Measurements from ENCODE around the gene IQCB1.

Gene IQCB1

DNA sequence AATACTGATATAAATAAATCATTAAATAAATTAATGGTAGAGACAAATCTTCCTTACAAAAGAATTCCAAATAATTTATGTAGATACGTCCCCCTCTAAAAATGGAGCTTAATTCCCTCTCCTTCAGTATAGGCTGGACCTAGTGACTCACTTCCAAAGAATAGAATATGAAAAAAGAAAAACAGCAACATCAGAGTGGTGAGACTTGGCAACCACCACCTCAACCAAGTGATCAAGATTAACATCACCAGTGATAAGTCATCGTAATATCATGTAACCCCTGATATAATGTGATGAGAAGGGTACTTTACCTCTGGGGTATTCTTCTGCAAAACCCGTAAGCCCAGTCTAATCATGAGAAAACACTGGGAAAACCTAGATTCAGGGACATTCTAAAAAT, 98.7 kb downstream of the IQCB1 start:
- no peak for TF ChIP-seq RAD21 (IDR thresholded peaks at IDR 0.05; ENCODE audit: low read depth)
- no peak for TF ChIP-seq NFIC (IDR thresholded peaks at IDR 0.05)
- TF ChIP-seq, protein P1, sequence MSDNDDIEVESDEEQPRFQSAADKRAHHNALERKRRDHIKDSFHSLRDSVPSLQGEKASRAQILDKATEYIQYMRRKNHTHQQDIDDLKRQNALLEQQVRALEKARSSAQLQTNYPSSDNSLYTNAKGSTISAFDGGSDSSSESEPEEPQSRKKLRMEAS (IDR thresholded peaks at IDR 0.05), result no peak
- no peak for TF ChIP-seq YY1 (IDR thresholded peaks at IDR 0.05; ENCODE audit: low read depth)
- TF ChIP-seq TAF1 (IDR thresholded peaks at IDR 0.05; ENCODE audit: low read depth), result no peak
- TF ChIP-seq, protein P2, sequence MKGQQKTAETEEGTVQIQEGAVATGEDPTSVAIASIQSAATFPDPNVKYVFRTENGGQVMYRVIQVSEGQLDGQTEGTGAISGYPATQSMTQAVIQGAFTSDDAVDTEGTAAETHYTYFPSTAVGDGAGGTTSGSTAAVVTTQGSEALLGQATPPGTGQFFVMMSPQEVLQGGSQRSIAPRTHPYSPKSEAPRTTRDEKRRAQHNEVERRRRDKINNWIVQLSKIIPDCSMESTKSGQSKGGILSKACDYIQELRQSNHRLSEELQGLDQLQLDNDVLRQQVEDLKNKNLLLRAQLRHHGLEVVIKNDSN (IDR thresholded peaks at IDR 0.05), result no peak
- no peak for TF ChIP-seq FOXM1 (IDR thresholded peaks at IDR 0.05; ENCODE audit: borderline replicate concordance, low read depth)
- TF ChIP-seq CEBPB (IDR thresholded peaks at IDR 0.05), result no peak
- no peak for TF ChIP-seq CREB1 (IDR thresholded peaks at IDR 0.05; ENCODE audit: low read depth)
- no peak for TF ChIP-seq EGR1 (IDR thresholded peaks at IDR 0.05)
- TF ChIP-seq ZBTB7A (IDR thresholded peaks at IDR 0.05; ENCODE audit: low read depth), result no peak

DNA sequence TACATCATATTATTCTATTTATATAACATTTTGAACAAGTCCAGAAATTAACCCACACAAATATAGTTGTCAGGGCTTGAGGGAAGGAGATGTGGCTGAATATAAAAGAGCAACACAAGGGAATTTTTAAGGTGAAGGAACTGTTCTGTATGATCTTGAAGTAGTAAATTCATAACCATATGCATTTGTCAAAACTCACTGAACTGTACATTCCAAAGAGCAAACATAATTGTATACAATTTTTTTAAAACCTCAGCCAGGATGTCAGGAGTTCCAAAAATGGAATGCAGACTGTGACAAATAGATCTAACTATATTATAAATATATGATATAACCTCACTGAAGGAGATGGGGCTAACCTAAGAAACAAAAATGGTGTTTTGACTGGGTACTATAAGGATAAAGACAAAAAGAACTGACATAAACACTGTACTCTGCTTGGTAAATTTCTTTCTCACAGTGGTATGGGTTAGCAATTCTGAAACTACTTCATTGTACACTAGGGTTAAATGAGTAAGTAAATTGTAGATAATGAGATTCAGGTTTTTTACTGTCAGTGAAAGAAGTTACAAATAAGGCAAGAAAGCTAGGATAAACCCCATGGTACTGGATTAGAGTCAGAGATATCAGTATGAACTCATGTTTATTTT, 99.7 kb downstream of the IQCB1 start:
- no peak for TF ChIP-seq TEAD4 (IDR thresholded peaks at IDR 0.05)
- TF ChIP-seq, protein P2 (IDR thresholded peaks at IDR 0.05), result no peak
- TF ChIP-seq CREB1 (IDR thresholded peaks at IDR 0.05; ENCODE audit: low read depth), result no peak
- TF ChIP-seq, protein P1 (IDR thresholded peaks at IDR 0.05), result no peak
- TF ChIP-seq ZBTB7A (IDR thresholded peaks at IDR 0.05; ENCODE audit: low read depth), result no peak
- no peak for TF ChIP-seq TAF1 (IDR thresholded peaks at IDR 0.05; ENCODE audit: low read depth)
- TF ChIP-seq NFIC (IDR thresholded peaks at IDR 0.05), result no peak
- TF ChIP-seq FOXM1 (IDR thresholded peaks at IDR 0.05; ENCODE audit: borderline replicate concordance, low read depth), result no peak
- no peak for TF ChIP-seq CEBPB (IDR thresholded peaks at IDR 0.05)

DNA sequence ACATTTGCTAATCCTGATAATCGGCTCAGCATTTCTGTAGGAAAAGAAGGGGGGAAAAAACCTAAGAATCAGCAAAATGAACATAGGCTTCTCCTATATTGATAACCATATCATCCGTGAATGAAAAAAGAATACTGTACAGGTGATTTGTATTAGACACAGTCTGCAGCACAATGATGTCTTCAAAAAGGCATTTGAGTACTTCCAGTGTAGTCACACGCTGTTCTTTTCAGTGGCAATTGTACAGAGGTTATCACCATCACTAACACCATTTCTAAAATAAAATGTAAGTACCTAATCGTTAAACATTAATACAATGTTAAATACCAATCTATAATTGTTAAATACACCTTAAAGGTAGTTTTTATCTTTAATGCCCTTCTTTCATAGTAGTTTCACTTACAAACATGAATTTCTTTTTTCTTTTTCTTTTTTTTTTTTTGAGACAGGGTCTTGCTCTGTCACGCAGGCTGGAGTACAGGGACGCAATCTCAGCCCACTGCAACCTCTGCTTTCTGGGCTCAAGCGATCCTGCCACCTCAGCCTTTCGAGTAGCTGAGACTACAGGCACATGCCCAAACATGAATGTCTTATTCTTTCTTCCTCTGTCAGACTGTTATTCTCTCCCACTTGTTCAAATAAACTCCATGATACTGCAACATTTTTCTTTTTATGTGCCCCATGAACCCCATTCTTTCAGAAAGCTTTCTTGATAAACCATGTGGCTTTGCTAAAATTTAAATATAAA, 103.7 kb downstream of the IQCB1 start:
- TF ChIP-seq, protein P2 (IDR thresholded peaks at IDR 0.05), result no peak
- TF ChIP-seq NFIC (IDR thresholded peaks at IDR 0.05) (no peak), YY1 (IDR thresholded peaks at IDR 0.05; ENCODE audit: low read depth) (no peak), RAD21 (IDR thresholded peaks at IDR 0.05; ENCODE audit: low read depth) (no peak), TEAD4 (IDR thresholded peaks at IDR 0.05) (no peak), TAF1 (IDR thresholded peaks at IDR 0.05; ENCODE audit: low read depth) (no peak), FOXM1 (IDR thresholded peaks at IDR 0.05; ENCODE audit: borderline replicate concordance, low read depth) (no peak)
- TF ChIP-seq, protein P3, sequence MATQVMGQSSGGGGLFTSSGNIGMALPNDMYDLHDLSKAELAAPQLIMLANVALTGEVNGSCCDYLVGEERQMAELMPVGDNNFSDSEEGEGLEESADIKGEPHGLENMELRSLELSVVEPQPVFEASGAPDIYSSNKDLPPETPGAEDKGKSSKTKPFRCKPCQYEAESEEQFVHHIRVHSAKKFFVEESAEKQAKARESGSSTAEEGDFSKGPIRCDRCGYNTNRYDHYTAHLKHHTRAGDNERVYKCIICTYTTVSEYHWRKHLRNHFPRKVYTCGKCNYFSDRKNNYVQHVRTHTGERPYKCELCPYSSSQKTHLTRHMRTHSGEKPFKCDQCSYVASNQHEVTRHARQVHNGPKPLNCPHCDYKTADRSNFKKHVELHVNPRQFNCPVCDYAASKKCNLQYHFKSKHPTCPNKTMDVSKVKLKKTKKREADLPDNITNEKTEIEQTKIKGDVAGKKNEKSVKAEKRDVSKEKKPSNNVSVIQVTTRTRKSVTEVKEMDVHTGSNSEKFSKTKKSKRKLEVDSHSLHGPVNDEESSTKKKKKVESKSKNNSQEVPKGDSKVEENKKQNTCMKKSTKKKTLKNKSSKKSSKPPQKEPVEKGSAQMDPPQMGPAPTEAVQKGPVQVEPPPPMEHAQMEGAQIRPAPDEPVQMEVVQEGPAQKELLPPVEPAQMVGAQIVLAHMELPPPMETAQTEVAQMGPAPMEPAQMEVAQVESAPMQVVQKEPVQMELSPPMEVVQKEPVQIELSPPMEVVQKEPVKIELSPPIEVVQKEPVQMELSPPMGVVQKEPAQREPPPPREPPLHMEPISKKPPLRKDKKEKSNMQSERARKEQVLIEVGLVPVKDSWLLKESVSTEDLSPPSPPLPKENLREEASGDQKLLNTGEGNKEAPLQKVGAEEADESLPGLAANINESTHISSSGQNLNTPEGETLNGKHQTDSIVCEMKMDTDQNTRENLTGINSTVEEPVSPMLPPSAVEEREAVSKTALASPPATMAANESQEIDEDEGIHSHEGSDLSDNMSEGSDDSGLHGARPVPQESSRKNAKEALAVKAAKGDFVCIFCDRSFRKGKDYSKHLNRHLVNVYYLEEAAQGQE (IDR thresholded peaks at IDR 0.05; ENCODE audit: low read depth), result no peak
- TF ChIP-seq, protein P1 (IDR thresholded peaks at IDR 0.05), result no peak

DNA sequence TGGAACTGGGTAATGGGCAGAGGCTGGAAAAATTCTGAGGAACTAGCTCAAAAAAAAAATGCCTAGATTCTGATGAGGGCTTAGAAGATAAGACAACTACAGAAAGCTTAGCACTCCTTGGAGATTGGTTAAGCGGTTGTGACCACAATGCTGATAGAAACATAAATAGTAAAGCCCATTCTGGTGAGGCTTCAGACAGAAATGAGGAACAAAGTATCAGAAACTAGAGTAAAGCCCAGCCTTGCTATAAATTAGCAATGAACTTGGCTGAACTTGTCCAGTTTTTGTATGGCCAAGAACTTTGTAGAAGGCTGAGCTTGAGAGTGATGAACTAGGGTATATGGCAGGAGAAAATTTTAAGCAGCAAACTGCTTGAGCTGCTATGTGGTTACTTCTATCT, 110.7 kb downstream of the IQCB1 start:
- TF ChIP-seq CREB1 (IDR thresholded peaks at IDR 0.05; ENCODE audit: low read depth) (no peak), TEAD4 (IDR thresholded peaks at IDR 0.05) (no peak), TCF12 (IDR thresholded peaks at IDR 0.05; ENCODE audit: low read depth) (no peak)
- TF ChIP-seq, protein P2 (IDR thresholded peaks at IDR 0.05), result no peak

DNA sequence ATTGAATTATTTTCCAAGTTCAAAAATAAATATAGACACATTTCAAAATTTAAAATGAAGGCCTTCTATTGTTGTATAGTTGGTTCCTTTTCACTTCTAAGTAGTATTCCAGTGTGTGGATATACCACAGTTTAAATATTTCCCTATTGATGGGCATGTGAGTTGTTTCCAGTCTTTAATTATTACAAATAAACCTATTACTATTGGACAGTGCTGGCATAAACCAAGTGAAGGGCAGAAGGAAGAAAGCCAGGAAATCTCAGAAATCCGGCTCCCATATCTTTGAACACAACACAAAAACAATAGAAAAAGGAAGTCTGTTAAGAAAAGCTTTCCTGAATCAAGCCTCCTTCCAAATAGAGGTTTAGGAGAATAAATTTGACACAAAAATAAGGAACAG, 111.4 kb downstream of the IQCB1 start:
- TF ChIP-seq TAF1 (IDR thresholded peaks at IDR 0.05; ENCODE audit: low read depth) (no peak), CEBPB (IDR thresholded peaks at IDR 0.05) (no peak), CREB1 (IDR thresholded peaks at IDR 0.05; ENCODE audit: low read depth) (no peak), TEAD4 (IDR thresholded peaks at IDR 0.05) (no peak), YY1 (IDR thresholded peaks at IDR 0.05; ENCODE audit: low read depth) (no peak), ZBTB7A (IDR thresholded peaks at IDR 0.05; ENCODE audit: low read depth) (no peak), EP300 (IDR thresholded peaks at IDR 0.05; ENCODE audit: borderline replicate concordance) (no peak), EGR1 (IDR thresholded peaks at IDR 0.05) (no peak), NFIC (IDR thresholded peaks at IDR 0.05) (no peak), TCF12 (IDR thresholded peaks at IDR 0.05; ENCODE audit: low read depth) (no peak), RAD21 (IDR thresholded peaks at IDR 0.05; ENCODE audit: low read depth) (no peak), FOXM1 (IDR thresholded peaks at IDR 0.05; ENCODE audit: borderline replicate concordance, low read depth) (no peak)
- TF ChIP-seq, protein P2 (IDR thresholded peaks at IDR 0.05), result no peak
- TF ChIP-seq, protein P1 (IDR thresholded peaks at IDR 0.05), result no peak
- TF ChIP-seq, protein P3 (IDR thresholded peaks at IDR 0.05; ENCODE audit: low read depth), result no peak
